Neural cell (in vitro differentiated cells): ENCODE results near the gene DLD. TPM values are rescaled to one million over a fixed set of nuclear protein-coding genes. Genes with fewer than 3 reads are reported as not detected.

Experiments
- H2AFZ ChIP-seq: fragments of 200-600, 300-800 bp; sonication (generic), shearing (Covaris generic); 2 replicates; pipeline ENCODE4 v1.6.0; 2014; ENCODE audit warnings: low read depth, mild to moderate bottlenecking, antibody characterized with exemption, low read length, moderate library complexity
- H3F3A ChIP-seq: fragments of 200-600 bp; shearing (Covaris generic); 2 replicates; pipeline ENCODE4 v1.6.1; 2016; ENCODE audit warnings: mild to moderate bottlenecking, moderate library complexity, mixed read lengths, antibody characterized with exemption, low read length; ENCODE audit not compliant: insufficient read depth, poor library complexity, severe bottlenecking
- H3K27ac ChIP-seq: fragments of 200-600, 300-800 bp; sonication (generic), shearing (Covaris generic); 2 replicates; pipeline ENCODE4 v1.5.1; 2014; ENCODE audit warnings: mild to moderate bottlenecking, low read length, moderate library complexity
- H3K27me3 ChIP-seq: fragments of 300-800, 200-600 bp; sonication (generic), shearing (Covaris generic); 2 replicates; pipeline ENCODE4 v1.6.0; 2014; ENCODE audit warnings: mild to moderate bottlenecking, low read depth, low read length, moderate library complexity; ENCODE audit not compliant: insufficient read depth
- H3K36me3 ChIP-seq: fragments of 300-800, 200-600 bp; sonication (generic), shearing (Covaris generic); 2 replicates; pipeline ENCODE4 v1.5.1; 2014; ENCODE audit warnings: mild to moderate bottlenecking, antibody characterized with exemption, low read length, moderate library complexity; ENCODE audit not compliant: insufficient read depth
- H3K4me2 ChIP-seq: fragments of 300-800, 200-600 bp; sonication (generic), shearing (Covaris generic); 2 replicates; pipeline ENCODE4 v1.6.0; 2014; ENCODE audit warnings: mild to moderate bottlenecking, low read length
- H3K4me3 ChIP-seq: fragments of 300-800, 200-600 bp; sonication (generic), shearing (Covaris generic); 2 replicates; pipeline ENCODE4 v1.5.1; 2014; ENCODE audit warnings: mild to moderate bottlenecking, low read length, moderate library complexity
- H3K79me2 ChIP-seq: fragments of 200-600 bp; shearing (Covaris generic); replicated peaks from 2 replicates; pipeline ENCODE4 v1.6.0; 2014; ENCODE audit warnings: mild to moderate bottlenecking, low read length, moderate library complexity; ENCODE audit not compliant: insufficient read depth
- H3K9ac ChIP-seq: fragments of 300-800, 200-600 bp; sonication (generic), shearing (Covaris generic); 2 replicates; pipeline ENCODE4 v1.6.1; 2016; ENCODE audit warnings: mild to moderate bottlenecking, low read length, mixed read lengths
- H3K9me2 ChIP-seq: fragments of 200-600 bp; shearing (Covaris generic); 2 replicates; pipeline ENCODE4 v1.6.1; 2016; ENCODE audit warnings: mild to moderate bottlenecking, low read length, mixed read lengths; ENCODE audit not compliant: insufficient read depth
- H3K9me3 ChIP-seq: fragments of 200-600, 300-800 bp; sonication (generic), shearing (Covaris generic); 2 replicates; pipeline ENCODE4 v1.6.1; 2016; ENCODE audit warnings: mild to moderate bottlenecking, mixed run types, low read length, moderate library complexity, mixed read lengths
- H4K20me1 ChIP-seq: fragments of 200-600 bp; shearing (Covaris generic); 2 replicates; pipeline ENCODE4 v1.6.1; 2016; ENCODE audit warnings: mild to moderate bottlenecking, mixed run types; ENCODE audit not compliant: insufficient read depth
- CTCF ChIP-seq: fragments of 450-650 bp; IDR thresholded peaks from 2 replicates; pipeline ENCODE4 v1.5.1; 2014; ENCODE audit warnings: antibody characterized with exemption, mild to moderate bottlenecking, moderate library complexity; ENCODE audit not compliant: poor library complexity, severe bottlenecking
- EP300 ChIP-seq: fragments of 450-650 bp; conservative IDR thresholded peaks from 2 replicates; pipeline ENCODE4 v1.6.1; 2014; ENCODE audit warnings: antibody characterized with exemption, mild to moderate bottlenecking, moderate library complexity; ENCODE audit not compliant: poor library complexity, severe bottlenecking
- EZH2 ChIP-seq: fragments of 200-600, 300-800 bp; shearing (Covaris generic), sonication (generic); IDR thresholded peaks from 2 replicates; pipeline ENCODE4 v1.6.1; 2014; ENCODE audit warnings: antibody characterized with exemption, low read length, borderline replicate concordance, mild to moderate bottlenecking; ENCODE audit not compliant: insufficient read depth, poor library complexity, severe bottlenecking
- MXI1 ChIP-seq: fragments of 450-650 bp; conservative IDR thresholded peaks from 2 replicates; pipeline ENCODE4 v1.6.1; 2014; ENCODE audit warnings: antibody characterized with exemption, mild to moderate bottlenecking; ENCODE audit not compliant: poor library complexity, severe bottlenecking
- POLR2AphosphoS5 ChIP-seq: IDR thresholded peaks from 2 replicates; pipeline ENCODE4 v1.6.1; 2012
- RAD21 ChIP-seq: fragments of 450-650 bp; conservative IDR thresholded peaks from 2 replicates; pipeline ENCODE4 v1.6.1; 2014; ENCODE audit warnings: antibody characterized with exemption, mild to moderate bottlenecking, moderate library complexity
- REST ChIP-seq: IDR thresholded peaks from 2 replicates; pipeline ENCODE4 v1.6.1; 2012; ENCODE audit warnings: borderline replicate concordance
- SMC3 ChIP-seq: fragments of 450-650 bp; conservative IDR thresholded peaks from 2 replicates; pipeline ENCODE4 v1.6.1; 2014; ENCODE audit warnings: antibody characterized with exemption, mild to moderate bottlenecking, moderate library complexity; ENCODE audit not compliant: poor library complexity
- TAF1 ChIP-seq: IDR thresholded peaks from 2 replicates; pipeline ENCODE4 v1.6.1; 2012; ENCODE audit warnings: low read depth
- polyA plus RNA-seq: library from polyadenylated mRNA; depleted of rRNA; stranded (reverse); fragments of >200 nt; gene quantifications from 2 replicates; pipeline ENCODE4 v1.2.3, GENCODE V29; 2014

The DLD gene
- polyA plus RNA-seq, 1 donor from 2014 or later = 214 TPM

DNA sequence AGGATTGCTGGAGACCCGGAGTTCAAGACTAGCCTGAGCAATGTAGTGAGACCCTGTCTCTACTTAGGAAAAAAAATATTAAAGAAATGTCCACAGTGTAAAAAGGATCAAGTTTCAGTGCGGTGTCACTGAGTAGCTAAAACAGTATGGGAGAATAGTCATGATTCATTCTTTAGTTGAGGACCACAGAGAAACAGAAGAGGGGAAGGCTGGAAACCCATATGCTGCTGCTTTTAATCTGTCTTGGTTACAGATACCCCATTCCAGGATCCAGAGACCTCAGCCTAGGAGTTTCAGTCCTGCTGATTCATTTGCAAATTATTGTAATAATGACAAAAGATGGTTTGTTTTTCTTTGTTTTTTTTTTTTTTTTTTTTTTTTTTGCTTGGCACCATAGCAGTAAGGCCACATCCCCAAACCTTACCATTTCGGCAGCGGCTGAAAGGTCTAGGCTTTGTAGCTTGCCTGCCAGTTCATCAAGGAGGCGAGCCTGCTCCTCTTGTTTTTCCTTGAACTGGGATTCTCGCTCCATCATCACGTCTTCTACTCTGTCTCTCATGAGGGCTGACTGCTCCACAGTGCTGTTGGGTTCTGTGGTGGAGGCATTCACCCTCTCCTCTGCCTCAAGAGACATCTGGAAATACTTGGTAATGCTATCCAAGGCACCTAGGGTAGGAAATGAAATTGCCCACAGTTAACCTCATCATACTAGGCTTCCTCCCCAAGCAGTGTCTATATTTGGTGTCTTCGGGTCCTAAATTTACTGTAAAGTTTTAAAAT lies 44.2 kb downstream of the DLD start:
- Histone ChIP-seq H3K4me2 (no peak overlapping the region), H3K4me3 (no peak overlapping the region), H3K27me3 (no peaks in the 10 kb centered on the region), H3K9ac (no peak overlapping the region), H4K20me1 (no peaks in the 10 kb centered on the region), H3K36me3 (peaks cover 6% of the 10 kb centered on the region), H3K9me3 (no peaks in the 10 kb centered on the region), H3K9me2 (no peaks in the 10 kb centered on the region), H3K27ac (no peak overlapping the region), H3K79me2 (no peaks in the 10 kb centered on the region), H3F3A (no peaks in the 10 kb centered on the region), H2AFZ (no peak overlapping the region)
- TF ChIP-seq EP300 = no peak
- no peak for TF ChIP-seq REST
- TF ChIP-seq EZH2 = no peak
- no peak for TF ChIP-seq CTCF
- TF ChIP-seq MXI1 = no peak
- TF ChIP-seq RAD21 = no peak
- TF ChIP-seq SMC3 = no peak
- no peak for TF ChIP-seq POLR2AphosphoS5
- TF ChIP-seq TAF1 = no peak

DNA sequence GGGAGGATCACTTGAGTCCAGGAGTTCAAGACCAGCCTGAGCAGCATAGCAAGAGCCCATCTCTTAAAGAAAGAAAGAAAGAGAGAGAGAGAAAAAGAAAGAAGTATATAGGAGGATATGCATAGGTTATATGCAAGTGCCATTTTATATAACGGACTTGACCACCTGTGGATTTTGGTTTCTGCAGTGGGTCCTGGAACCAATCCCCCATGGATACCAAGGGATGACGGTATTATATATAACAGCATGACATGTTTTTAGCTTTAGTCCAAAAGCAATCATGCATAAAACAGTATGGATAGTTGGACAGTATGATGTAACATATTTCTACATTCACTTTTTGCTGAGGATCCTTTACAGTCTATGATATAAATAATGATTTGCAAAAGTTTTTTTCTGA lies 45.3 kb downstream of the DLD start:
- TF ChIP-seq EZH2 (no peak), SMC3 (no peak), EP300 (no peak), TAF1 (no peak), POLR2AphosphoS5 (no peak), MXI1 (no peak), REST (no peak), CTCF (no peak), RAD21 (no peak)
- Histone ChIP-seq H4K20me1 (no peaks in the 10 kb centered on the region), H3K9me2 (no peaks in the 10 kb centered on the region), H3K4me2 (no peak overlapping the region), H3K4me3 (no peak overlapping the region), H2AFZ (no peak overlapping the region), H3K36me3 (peaks cover 6% of the 10 kb centered on the region), H3K9ac (no peak overlapping the region), H3K27me3 (no peaks in the 10 kb centered on the region), H3K27ac (no peak overlapping the region), H3F3A (no peaks in the 10 kb centered on the region), H3K79me2 (no peaks in the 10 kb centered on the region), H3K9me3 (no peaks in the 10 kb centered on the region)
